BLaER1 treated with 17β-estradiol and CSF1 and Interleukin-3, amounts not matched to agents 10 nM and 100 nM (cell line): ENCODE results near the gene RAD51.
"Not testable (repeated sequence)": the region's sequence is repeated elsewhere in the genome, so short reads cannot be mapped to it uniquely, and the experiment has no call there.

Experiments
- H3K27ac ChIP-seq, 11 experiments: shearing (Covaris generic); formaldehyde crosslinking; 2 replicates each; pipeline ENCODE4 v1.8.1; 2022
- H3K27me3 ChIP-seq, 11 experiments: shearing (Covaris generic); formaldehyde crosslinking; 2 replicates each; pipeline ENCODE4 v1.8.1; 2022
- H3K36me3 ChIP-seq, 11 experiments: shearing (Covaris generic); formaldehyde crosslinking; 2 replicates each; pipeline ENCODE4 v1.8.1; 2022
- H3K4me1 ChIP-seq, 10 experiments: shearing (Covaris generic); formaldehyde crosslinking; 2 replicates each; pipeline ENCODE4 v1.8.1; 2022
- H3K4me2 ChIP-seq, 11 experiments: shearing (Covaris generic); formaldehyde crosslinking; 2 replicates each; pipeline ENCODE4 v1.8.1; 2022
- H3K4me3 ChIP-seq, 10 experiments: shearing (Covaris generic); formaldehyde crosslinking; 2 replicates each; pipeline ENCODE4 v1.8.1; 2022
- H3K9ac ChIP-seq, 11 experiments: shearing (Covaris generic); formaldehyde crosslinking; 2 replicates each; pipeline ENCODE4 v1.8.1; 2022
- H3K9me3 ChIP-seq, 11 experiments: shearing (Covaris generic); formaldehyde crosslinking; replicated peaks in 1 of 11; 2 replicates each; pipeline ENCODE4 v1.8.1; 2022
- H4K20me1 ChIP-seq, 11 experiments: shearing (Covaris generic); formaldehyde crosslinking; 2 replicates each; pipeline ENCODE4 v1.8.1; 2022
- Cebpa-rat ChIP-seq, 11 experiments: shearing (Covaris generic); IDR thresholded peaks; 2 replicates each; pipeline ENCODE4 v1.8.1; 2022

Gene RAD51

DNA sequence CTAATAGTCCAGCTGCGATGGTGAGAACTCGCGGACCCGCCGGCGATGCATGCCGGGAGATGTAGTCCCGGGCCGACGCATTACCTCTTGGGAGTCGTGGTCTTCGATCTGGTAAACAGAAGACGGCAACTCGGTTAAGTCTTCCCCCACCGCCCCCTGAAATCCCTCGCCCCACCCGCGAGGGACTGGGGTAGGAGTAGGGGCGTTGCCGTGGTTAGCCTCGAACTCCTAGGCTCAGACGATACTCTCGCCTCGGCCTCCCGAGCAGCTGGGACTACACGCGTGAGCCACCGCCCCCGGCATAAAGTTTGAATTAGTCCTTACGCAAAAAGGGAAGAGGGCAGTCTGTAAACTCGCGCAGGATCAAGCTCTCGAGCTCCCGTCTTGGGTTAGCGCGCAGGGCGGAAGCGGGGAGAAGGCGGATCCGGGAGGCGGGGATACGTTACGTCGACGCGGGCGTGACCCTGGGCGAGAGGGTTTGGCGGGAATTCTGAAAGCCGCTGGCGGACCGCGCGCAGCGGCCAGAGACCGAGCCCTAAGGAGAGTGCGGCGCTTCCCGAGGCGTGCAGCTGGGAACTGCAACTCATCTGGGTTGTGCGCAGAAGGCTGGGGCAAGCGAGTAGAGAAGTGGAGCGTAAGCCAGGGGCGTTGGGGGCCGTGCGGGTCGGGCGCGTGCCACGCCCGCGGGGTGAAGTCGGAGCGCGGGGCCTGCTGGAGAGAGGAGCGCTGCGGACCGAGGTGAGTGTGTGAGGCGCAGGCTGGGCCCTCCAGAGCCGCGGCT is at the start of gene RAD51:
TSS of gene RAD51 (plus strand) at position 487 of the 781 bp plus-strand sequence. CDS start 3,585 bp downstream, outside the sequence.
- Histone ChIP-seq H3K27ac (peak within 1 kb of the TSS; percentile 73 to 92 (median 89)), H3K9me3 (no peaks in the 10 kb centered on the region), H3K27me3 (no peaks in the 10 kb centered on the region), H3K4me2 (peak within 1 kb of the TSS; percentile 83 to 97 (median 91)), H4K20me1 (peaks cover 0 to 10% (median 0%) of the 10 kb centered on the region in 11 experiments; a peak in 5 of 22 replicates), H3K36me3 (peaks cover 3 to 31% (median 24%) of the 10 kb centered on the region in 11 experiments; a peak in 18 of 22 replicates), H3K4me3 (peak within 1 kb of the TSS; percentile 80 to 97 (median 88)), H3K4me1 (peaks cover 18 to 37% (median 31%) of the 10 kb centered on the region in 10 experiments), H3K9ac (peak within 1 kb of the TSS; percentile 82 to 93 (median 90))
- TF ChIP-seq Cebpa-rat (IDR thresholded peaks at IDR 0.05), result no peak

DNA sequence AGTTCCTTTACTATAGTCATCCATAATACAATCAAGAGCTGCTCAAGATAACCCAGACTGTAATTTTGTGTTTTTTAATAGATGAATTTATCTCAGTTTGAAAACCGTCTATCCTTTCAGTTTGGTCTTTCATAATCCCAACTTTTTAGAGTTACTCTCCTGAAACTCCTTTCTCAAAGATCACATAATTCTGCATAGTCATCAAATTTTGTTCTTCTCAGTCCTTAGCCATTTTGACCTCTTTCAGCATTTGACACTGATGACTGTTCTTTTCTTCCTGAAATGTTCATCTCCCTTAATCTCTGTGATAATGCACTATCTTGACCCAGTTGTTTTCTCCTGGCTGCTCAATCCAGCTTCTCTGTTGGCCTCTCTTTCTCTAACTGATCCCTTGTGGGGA is 47.5 kb upstream of the RAD51 start:
- Histone ChIP-seq H3K4me1 (no peaks in the 10 kb centered on the region), H3K4me3 (no peak overlapping the region), H4K20me1 (no peaks in the 10 kb centered on the region), H3K36me3 (peaks cover 4 to 98% (median 84%) of the 10 kb centered on the region in 11 experiments; a peak in 20 of 22 replicates), H3K27ac (no peak overlapping the region), H3K9ac (no peak overlapping the region), H3K9me3 (no peaks in the 10 kb centered on the region), H3K4me2 (no peak overlapping the region), H3K27me3 (no peaks in the 10 kb centered on the region)
- TF ChIP-seq Cebpa-rat (IDR thresholded peaks at IDR 0.05), result no peak

DNA sequence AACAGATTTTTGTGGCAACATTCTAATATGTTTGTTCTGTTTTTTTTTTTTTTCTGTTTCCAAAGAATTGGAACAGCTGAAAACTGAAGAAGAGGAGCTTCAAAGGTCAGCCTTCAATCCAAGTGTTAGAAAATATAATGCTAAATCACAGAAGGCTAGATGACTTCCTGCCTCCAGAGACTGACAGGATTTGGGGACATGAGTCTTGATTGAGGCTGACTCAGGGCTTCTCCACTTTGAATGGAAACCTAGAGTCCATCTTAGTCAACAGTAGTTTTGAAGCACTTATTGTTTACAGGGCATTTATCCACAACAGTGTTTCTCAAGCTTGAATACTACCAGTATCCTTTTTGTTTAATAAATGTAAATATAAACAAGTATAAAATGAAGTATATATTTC is 44.5 kb upstream of the RAD51 start:
- Histone ChIP-seq H3K27me3 (no peaks in the 10 kb centered on the region), H3K27ac (no peak overlapping the region)

DNA sequence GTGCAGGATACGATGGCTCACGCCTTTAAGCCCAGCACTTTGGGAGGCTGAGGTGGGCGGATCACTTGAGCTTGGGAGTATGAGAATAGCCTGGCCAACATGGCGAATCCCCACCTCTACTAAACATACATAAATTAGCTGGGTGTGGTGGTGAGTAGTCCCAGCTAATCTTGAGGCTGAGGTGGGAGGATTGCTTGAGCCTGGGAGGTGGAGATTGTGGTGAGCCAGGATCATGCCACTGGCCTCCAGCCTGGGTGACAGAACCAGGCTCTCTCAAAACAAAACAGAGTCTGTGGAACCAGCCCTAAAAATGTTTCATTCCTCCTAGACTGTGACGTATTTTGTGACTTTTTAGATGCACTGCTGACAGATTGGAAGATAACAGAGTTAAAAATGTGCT is 34.3 kb upstream of the RAD51 start:
- H3K4me3 ChIP-seq, result no peak overlapping the region
- H3K36me3 ChIP-seq, result peaks cover 7 to 100% (median 96%) of the 10 kb centered on the region in 11 experiments; a peak in 21 of 22 replicates
- H3K4me1 ChIP-seq, result no peaks in the 10 kb centered on the region
- no peaks in the 10 kb centered on the region; a peak in 1 of 22 replicates for H4K20me1 ChIP-seq
- H3K9ac ChIP-seq, result no peak overlapping the region
- no peak overlapping the region for H3K4me2 ChIP-seq
- TF ChIP-seq Cebpa-rat (IDR thresholded peaks at IDR 0.05), result no peak
- no peaks in the 10 kb centered on the region for H3K27me3 ChIP-seq
- H3K9me3 ChIP-seq, result no peaks in the 10 kb centered on the region
- no peak overlapping the region for H3K27ac ChIP-seq

More for the DNA sequence above, 44.5 kb upstream of the RAD51 start:
- no peak overlapping the region for H3K4me2 ChIP-seq
- H3K4me1 ChIP-seq, result no peaks in the 10 kb centered on the region
- H3K4me3 ChIP-seq, result no peak overlapping the region
- H4K20me1 ChIP-seq, result no peaks in the 10 kb centered on the region
- no peak overlapping the region for H3K9ac ChIP-seq
- no peak for TF ChIP-seq Cebpa-rat (IDR thresholded peaks at IDR 0.05)
- peaks cover 4 to 99% (median 86%) of the 10 kb centered on the region in 11 experiments; a peak in 21 of 22 replicates for H3K36me3 ChIP-seq
- no peaks in the 10 kb centered on the region for H3K9me3 ChIP-seq

DNA sequence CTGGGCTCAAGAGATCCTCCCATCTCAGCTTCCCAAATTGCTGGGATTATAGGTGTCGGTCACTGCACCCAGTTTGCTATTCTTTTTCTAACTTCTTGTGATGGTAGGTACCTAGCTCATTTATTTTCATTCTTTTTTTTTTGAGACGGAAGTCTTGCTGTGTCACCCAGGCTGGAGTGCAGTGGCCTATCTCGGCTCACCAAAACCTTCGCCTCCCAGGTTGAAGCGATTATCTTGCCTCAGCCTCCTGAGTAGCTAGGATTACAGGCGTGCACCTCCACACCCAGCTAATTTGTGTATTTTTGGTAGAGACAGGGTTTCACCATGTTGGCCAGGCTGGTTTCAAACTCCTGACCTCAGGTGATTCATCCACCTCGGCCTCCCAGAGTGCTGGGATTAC is 30.1 kb upstream of the RAD51 start:
- Histone ChIP-seq H3K36me3 (peaks cover 3 to 81% (median 65%) of the 10 kb centered on the region in 11 experiments; a peak in 21 of 22 replicates), H3K9me3 (no peaks in the 10 kb centered on the region; a peak in 1 of 22 replicates), H3K4me2 (no peak overlapping the region), H3K4me1 (no peaks in the 10 kb centered on the region), H3K4me3 (no peak overlapping the region), H3K27ac (no peak overlapping the region), H3K9ac (no peak overlapping the region), H4K20me1 (no peaks in the 10 kb centered on the region; a peak in 1 of 22 replicates), H3K27me3 (no peaks in the 10 kb centered on the region)
- no peak for TF ChIP-seq Cebpa-rat (IDR thresholded peaks at IDR 0.05)

DNA sequence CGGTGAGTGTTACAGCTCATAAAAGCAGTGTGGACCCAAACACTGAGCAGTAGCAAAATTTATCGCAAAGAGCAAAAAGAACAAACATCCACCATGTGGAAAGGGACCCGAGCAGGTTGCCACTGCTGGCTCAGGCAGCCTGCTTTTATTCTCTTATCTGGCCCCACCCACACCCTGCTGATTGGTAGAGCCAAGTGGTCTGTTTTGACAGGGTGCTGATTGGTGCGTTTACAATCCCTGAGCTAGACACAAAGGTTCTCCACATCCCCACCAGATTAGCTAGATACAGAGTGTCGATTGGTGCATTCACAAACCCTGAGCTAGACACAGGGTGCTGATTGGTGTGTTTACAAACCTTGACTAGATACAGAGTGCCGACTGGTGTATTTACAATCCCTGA is 18.7 kb upstream of the RAD51 start:
- not testable (repeated sequence) for H3K27ac ChIP-seq, H4K20me1 ChIP-seq, H3K9ac ChIP-seq, H3K4me3 ChIP-seq, H3K4me2 ChIP-seq, H3K27me3 ChIP-seq, H3K36me3 ChIP-seq, H3K9me3 ChIP-seq
- peaks cover 7 to 24% (median 19%) of the 10 kb centered on the region in 10 experiments; a peak in 17 of 20 replicates for H3K4me1 ChIP-seq

DNA sequence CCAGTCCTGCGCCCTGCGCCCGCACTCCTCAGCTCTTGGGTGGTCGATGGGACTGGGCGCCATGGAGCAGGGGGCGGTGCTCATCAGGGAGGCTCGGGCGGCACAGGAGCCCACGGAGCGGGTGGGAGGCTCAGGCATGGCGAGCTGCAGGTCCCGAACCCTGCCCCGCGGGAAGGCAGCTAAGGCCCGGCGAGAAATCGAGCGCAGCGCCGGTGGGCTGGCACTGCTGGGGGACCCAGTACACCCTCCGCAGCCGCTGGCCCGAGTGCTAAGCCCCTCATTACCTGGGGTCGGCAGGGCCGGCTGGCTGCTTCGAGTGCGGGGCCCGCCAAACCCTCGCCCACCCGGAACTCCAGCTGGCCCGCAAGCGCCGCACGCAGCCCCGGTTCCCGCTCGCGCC is 18.1 kb upstream of the RAD51 start:
- H3K27me3 ChIP-seq, H3K9ac ChIP-seq, H3K36me3 ChIP-seq, H3K27ac ChIP-seq, H3K4me3 ChIP-seq, H3K9me3 ChIP-seq, H3K4me2 ChIP-seq, H4K20me1 ChIP-seq: not testable (repeated sequence)
- peaks cover 7 to 24% (median 19%) of the 10 kb centered on the region in 10 experiments; a peak in 17 of 20 replicates for H3K4me1 ChIP-seq

DNA sequence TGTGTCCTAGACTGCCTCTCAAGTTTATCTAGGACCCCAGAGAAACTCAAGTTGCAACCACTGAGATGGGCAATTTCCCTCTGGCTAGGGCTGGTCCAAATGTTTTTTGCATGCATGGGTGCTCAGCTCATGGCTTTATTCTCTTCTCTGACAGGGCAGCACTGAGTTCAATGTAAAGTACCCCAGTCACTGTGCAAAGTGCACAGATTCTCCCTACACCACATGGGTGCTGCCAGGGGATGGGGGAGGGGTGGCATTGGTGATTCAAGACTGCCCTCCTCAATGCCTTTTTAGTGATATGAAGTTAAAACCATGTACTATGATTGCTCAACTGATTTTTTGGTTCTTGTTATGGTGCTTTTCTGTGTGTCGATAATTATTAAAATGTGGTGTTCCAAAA is 14.8 kb upstream of the RAD51 start:
- Histone ChIP-seq H3K4me3 (no peak overlapping the region), H3K4me2 (peak overlapping the region in 8 of 11 experiments; percentile 7 to 51 (median 36); a peak in 14 of 22 replicates), H3K4me1 (peaks cover 7 to 24% (median 19%) of the 10 kb centered on the region in 10 experiments; a peak in 17 of 20 replicates), H3K27me3 (no peaks in the 10 kb centered on the region), H3K9me3 (no peaks in the 10 kb centered on the region), H3K9ac (no peak overlapping the region), H3K27ac (peak overlapping the region in 8 of 11 experiments; percentile 4 to 56 (median 29); a peak in 9 of 22 replicates), H3K36me3 (peaks cover 0 to 5% (median 0%) of the 10 kb centered on the region in 11 experiments; a peak in 2 of 22 replicates), H4K20me1 (no peaks in the 10 kb centered on the region)
- no peak for TF ChIP-seq Cebpa-rat (IDR thresholded peaks at IDR 0.05)

DNA sequence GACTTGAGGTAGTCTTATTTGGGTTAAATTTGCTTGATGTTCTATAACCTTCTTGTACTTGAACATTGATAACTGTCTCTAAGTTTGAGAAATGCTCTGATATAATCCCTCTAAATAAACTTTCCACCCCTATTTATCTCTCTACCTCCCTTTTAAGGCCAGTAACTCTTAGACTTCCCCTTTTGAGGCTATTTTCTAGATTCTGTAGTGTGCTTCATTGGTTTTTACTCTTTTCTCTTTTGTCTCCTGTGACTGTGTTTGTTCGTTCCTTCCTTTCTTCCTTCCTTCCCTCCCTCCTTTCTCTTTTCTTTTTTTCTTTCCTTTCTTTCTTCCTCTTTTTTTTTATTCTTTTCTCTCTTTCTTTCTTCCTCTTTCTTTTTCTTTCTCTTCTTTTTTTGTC is 14.0 kb upstream of the RAD51 start:
- Histone ChIP-seq H3K27ac (peak overlapping the region in 8 of 11 experiments; percentile 23 to 56 (median 46); a peak in 15 of 22 replicates), H3K9ac (0 out of 22 replicates have a peak overlapping the region, but pooled peaks of 1 of the 11 experiments have one; percentile 9), H3K4me2 (peak overlapping the region in 10 of 11 experiments; percentile 8 to 51 (median 34); a peak in 18 of 22 replicates), H3K4me1 (peaks cover 7 to 24% (median 19%) of the 10 kb centered on the region in 10 experiments; a peak in 17 of 20 replicates)
- H3K9me3 ChIP-seq, H3K4me3 ChIP-seq, H3K36me3 ChIP-seq, H4K20me1 ChIP-seq, H3K27me3 ChIP-seq: not testable (repeated sequence)
